Loucy (cell line): ENCODE data around the gene STK40.

Source experiments
- H2AFZ ChIP-seq: fragments of 200-600 bp; sonication (generic); 2 replicates; pipeline ENCODE4 v1.6.0; 2016; ENCODE audit warnings: antibody characterized with exemption, mild to moderate bottlenecking, low read length, moderate library complexity
- H3F3A ChIP-seq: fragments of 200-600 bp; 2 replicates; pipeline ENCODE4 v1.6.0; 2016; ENCODE audit warnings: antibody characterized with exemption, low read depth, mild to moderate bottlenecking
- H3K27me3 ChIP-seq: fragments of 200-600 bp; sonication (generic); 2 replicates; pipeline ENCODE4 v1.6.1; 2014; ENCODE audit warnings: low read length, mild to moderate bottlenecking; ENCODE audit not compliant: insufficient read depth, poor library complexity, severe bottlenecking
- H3K36me3 ChIP-seq: fragments of 200-600 bp; sonication (generic); 2 replicates; pipeline ENCODE4 v1.6.1; 2016; ENCODE audit warnings: low read length; ENCODE audit not compliant: insufficient read depth
- H3K4me1 ChIP-seq: fragments of 200-600 bp; sonication (generic); 2 replicates; pipeline ENCODE4 v1.5.1; 2014; ENCODE audit warnings: low read length, mild to moderate bottlenecking; ENCODE audit not compliant: insufficient read depth, poor library complexity, severe bottlenecking
- H3K4me2 ChIP-seq: fragments of 200-600 bp; sonication (generic); 2 replicates; pipeline ENCODE4 v1.6.0; 2014; ENCODE audit warnings: antibody characterized with exemption, low read length, low read depth, mild to moderate bottlenecking; ENCODE audit not compliant: poor library complexity, severe bottlenecking
- H3K4me3 ChIP-seq: fragments of 200-600 bp; sonication (generic); 2 replicates; pipeline ENCODE4 v1.5.1; 2014; ENCODE audit warnings: low read length, mild to moderate bottlenecking, mixed read lengths; ENCODE audit not compliant: poor library complexity, severe bottlenecking
- H3K79me2 ChIP-seq: fragments of 200-600 bp; sonication (generic); 2 replicates; pipeline ENCODE4 v1.6.1; 2014; ENCODE audit warnings: low read length; ENCODE audit not compliant: insufficient read depth
- H3K9ac ChIP-seq: fragments of 200-600 bp; sonication (generic); 2 replicates; pipeline ENCODE4 v1.6.0; 2014; ENCODE audit warnings: mild to moderate bottlenecking, low read depth, low read length, moderate library complexity; ENCODE audit not compliant: poor library complexity, severe bottlenecking
- H3K9me2 ChIP-seq: fragments of 200-600 bp; sonication (generic); replicated peaks from 2 replicates; pipeline ENCODE4 v1.6.1; 2016; ENCODE audit warnings: low read depth, low read length, mixed read lengths
- H3K9me3 ChIP-seq: fragments of 200-600 bp; sonication (generic); 2 replicates; pipeline ENCODE4 v1.6.1; 2014; ENCODE audit warnings: mild to moderate bottlenecking, antibody characterized with exemption, low read length, low read depth; ENCODE audit not compliant: insufficient read depth
- H4K20me1 ChIP-seq: fragments of 200-600 bp; sonication (generic); 2 replicates; pipeline ENCODE4 v1.6.0; 2014; ENCODE audit warnings: antibody characterized with exemption, low read length, mild to moderate bottlenecking; ENCODE audit not compliant: insufficient read depth, poor library complexity, severe bottlenecking
- CTCF ChIP-seq: fragments of 200-600 bp; sonication (generic); conservative IDR thresholded peaks from 2 replicates; pipeline ENCODE4 v1.5.1; 2014; ENCODE audit warnings: mild to moderate bottlenecking, antibody characterized with exemption, low read length
- EZH2phosphoT487 ChIP-seq: fragments of 200-600 bp; IDR thresholded peaks from 2 replicates; pipeline ENCODE4 v1.6.1; 2018; ENCODE audit warnings: antibody characterized with exemption, mild to moderate bottlenecking, moderate library complexity, borderline replicate concordance

The STK40 gene

GRCh38 chr1:36323636-36324352 lies 61.9 kb downstream of the STK40 start, which contains the start of gene EVA1B:
TSS of gene EVA1B (minus strand) at chr1:36323645. CDS start at chr1:36323037, 608 bp downstream.
- Histone ChIP-seq H2AFZ (peak within 1 kb of the TSS; percentile 74), H3K79me2 (no peaks in the 10 kb centered on the region), H3F3A (no peaks in the 10 kb centered on the region), H3K36me3 (no peaks in the 10 kb centered on the region), H3K9me3 (no peaks in the 10 kb centered on the region), H3K4me3 (peak within 1 kb of the TSS; percentile 85), H3K4me1 (peaks cover 30% of the 10 kb centered on the region), H3K9ac (peak within 1 kb of the TSS; percentile 72), H3K27me3 (no peaks in the 10 kb centered on the region), H4K20me1 (no peaks in the 10 kb centered on the region), H3K9me2 (no peaks in the 10 kb centered on the region), H3K4me2 (peak within 1 kb of the TSS; percentile 96)
- TF ChIP-seq EZH2phosphoT487: no peak
- no peak for TF ChIP-seq CTCF

- Histone ChIP-seq H3K4me3 (peak overlapping the region; percentile 85), H4K20me1 (no peaks in the 10 kb centered on the region), H3K9ac (peak overlapping the region; percentile 68), H3K36me3 (no peaks in the 10 kb centered on the region), H3K4me1 (peaks cover 30% of the 10 kb centered on the region), H3K27me3 (no peaks in the 10 kb centered on the region), H3K9me2 (no peaks in the 10 kb centered on the region), H3K9me3 (no peaks in the 10 kb centered on the region), H3K4me2 (peak overlapping the region; percentile 74), H3K79me2 (no peaks in the 10 kb centered on the region), H3F3A (no peaks in the 10 kb centered on the region), H2AFZ (peak overlapping the region; percentile 64; the same call in 1 of the 2 replicates)
- TF ChIP-seq EZH2phosphoT487: no peak
- no peak for TF ChIP-seq CTCF
Observed at GRCh38 chr1:36322786-36323635, 62.7 kb downstream of the STK40 start.

- no peaks in the 10 kb centered on the region for H3F3A ChIP-seq
- no peaks in the 10 kb centered on the region for H3K27me3 ChIP-seq
- peak overlapping the region; percentile 74 for H3K4me2 ChIP-seq
- no peaks in the 10 kb centered on the region for H3K9me3 ChIP-seq
- peaks cover 22% of the 10 kb centered on the region for H3K4me1 ChIP-seq
- no peaks in the 10 kb centered on the region for H4K20me1 ChIP-seq
- H3K9ac ChIP-seq: no peak overlapping the region
- H3K79me2 ChIP-seq: no peaks in the 10 kb centered on the region
- H3K4me3 ChIP-seq: no peak overlapping the region
- H3K9me2 ChIP-seq: no peaks in the 10 kb centered on the region
- no peak for TF ChIP-seq EZH2phosphoT487
- H3K36me3 ChIP-seq: no peaks in the 10 kb centered on the region
- H2AFZ ChIP-seq: no peak overlapping the region
Observed at GRCh38 chr1:36322041-36322785, 63.5 kb downstream of the STK40 start.
